ENCODE data around the gene LIMA1. TPM values are rescaled to one million over a fixed set of nuclear protein-coding genes. Genes with fewer than 3 reads are reported as not detected.
"Not testable (repeated sequence)": the region's sequence is repeated elsewhere in the genome, so short reads cannot be mapped to it uniquely, and the experiment has no call there.

The LIMA1 gene
- total RNA-seq: 10 to 100 TPM in 1 of 4 donors, 1 to 10 TPM in 3; 7.4 to 24.5 (median 8.8) TPM

GRCh38 chr12:50283229-50283923 lies at the start of gene LIMA1:
TSS of gene LIMA1 (minus strand) at chr12:50283520. CDS start at chr12:50248751, 34,769 bp downstream.
- Histone ChIP-seq H3K27me3 (no peaks in the 10 kb centered on the region), H3K4me3 (peak within 1 kb of the TSS; percentile 79 to 95 (median 87)), H3K36me3 (no peaks in the 10 kb centered on the region), H3K9me3 (no peaks in the 10 kb centered on the region), H3K27ac (peak within 1 kb of the TSS; percentile 80 to 94 (median 88)), H3K4me1 (peaks cover 29 to 33% of the 10 kb centered on the region in 2 donors)
- DNase-seq: peak; percentile 86 to 90
- ATAC-seq: peak; percentile 90 to 94
- TF ChIP-seq CTCF (IDR thresholded peaks at IDR 0.05 in 4 of 5, conservative IDR thresholded peaks at IDR 0.05 in 1 of 5) (peak in 4 of 5 experiments; percentile 54 to 72 (median 66)), POLR2A (IDR thresholded peaks at IDR 0.05) (peak; percentile 46 to 50)
- intact Hi-C loops (cut with DNase I; ENCODE audit: low total_unique reads): loop anchor here (1.0 to 5.0 kb wide), 2 partner anchors 61 to 119 kb away; partner anchors contain the start of gene LARP4
- in situ Hi-C loops (cut with MboI; ENCODE audit: low sequenced_read_pairs in 4 of 4): loop anchor here in 1 of 4 donors (10.0 kb wide), 1 partner anchor 69 kb away; no protein-coding TSS in a partner anchor

- DNase-seq (no peak), ATAC-seq (no peak)
- H3K4me1 ChIP-seq: no peaks in the 10 kb centered on the region
- H3K9me3 ChIP-seq: no peaks in the 10 kb centered on the region
- H3K27me3 ChIP-seq: no peaks in the 10 kb centered on the region
- in situ Hi-C loops (cut with MboI; ENCODE audit: low sequenced_read_pairs in 4 of 4): no loop called here
- TF ChIP-seq CTCF (IDR thresholded peaks at IDR 0.05 in 4 of 5, conservative IDR thresholded peaks at IDR 0.05 in 1 of 5) (no peak), POLR2A (IDR thresholded peaks at IDR 0.05) (no peak)
- H3K36me3 ChIP-seq: no peaks in the 10 kb centered on the region
- no peak overlapping the region for H3K27ac ChIP-seq
- no peak overlapping the region for H3K4me3 ChIP-seq
- intact Hi-C loops (cut with DNase I; ENCODE audit: low total_unique reads): no loop called here
Measured at GRCh38 chr12:50331745-50332144, 48.4 kb upstream of the LIMA1 start.

GRCh38 chr12:50328664-50329063 lies 45.3 kb upstream of the LIMA1 start:
- DNase-seq; H3K27me3 ChIP-seq; H3K9me3 ChIP-seq; intact Hi-C loops (cut with DNase I; ENCODE audit: low total_unique reads); H3K27ac ChIP-seq; H3K4me3 ChIP-seq; H3K4me1 ChIP-seq; H3K36me3 ChIP-seq; in situ Hi-C loops (cut with MboI; ENCODE audit: low sequenced_read_pairs in 4 of 4); ATAC-seq: not testable (repeated sequence)

GRCh38 chr12:50326590-50327284 lies 43.4 kb upstream of the LIMA1 start:
- in situ Hi-C loops (cut with MboI; ENCODE audit: low sequenced_read_pairs in 4 of 4): no loop called here
- no peak for ATAC-seq
- no peaks in the 10 kb centered on the region for H3K27me3 ChIP-seq
- H3K4me3 ChIP-seq: no peak overlapping the region
- H3K4me1 ChIP-seq: no peaks in the 10 kb centered on the region
- H3K27ac ChIP-seq: no peak overlapping the region
- H3K36me3 ChIP-seq: no peaks in the 10 kb centered on the region
- no peaks in the 10 kb centered on the region for H3K9me3 ChIP-seq
- intact Hi-C loops (cut with DNase I; ENCODE audit: low total_unique reads): no loop called here
- TF ChIP-seq CTCF (IDR thresholded peaks at IDR 0.05 in 4 of 5, conservative IDR thresholded peaks at IDR 0.05 in 1 of 5): no peak
- TF ChIP-seq POLR2A (IDR thresholded peaks at IDR 0.05): no peak
- no peak for DNase-seq

- Histone ChIP-seq H3K36me3 (no peaks in the 10 kb centered on the region), H3K27me3 (no peaks in the 10 kb centered on the region), H3K27ac (no peak overlapping the region), H3K9me3 (no peaks in the 10 kb centered on the region), H3K4me1 (no peaks in the 10 kb centered on the region), H3K4me3 (no peak overlapping the region)
- TF ChIP-seq CTCF (IDR thresholded peaks at IDR 0.05 in 4 of 5, conservative IDR thresholded peaks at IDR 0.05 in 1 of 5): no peak
- intact Hi-C loops (cut with DNase I; ENCODE audit: low total_unique reads): no loop called here
- DNase-seq: no peak
- in situ Hi-C loops (cut with MboI; ENCODE audit: low sequenced_read_pairs in 4 of 4): no loop called here
- no peak for ATAC-seq
Measured at GRCh38 chr12:50325890-50326391, 42.6 kb upstream of the LIMA1 start.

GRCh38 chr12:50324770-50325169 lies 41.5 kb upstream of the LIMA1 start:
- ATAC-seq; H3K4me3 ChIP-seq; H3K27ac ChIP-seq; DNase-seq; H3K9me3 ChIP-seq; H3K4me1 ChIP-seq; intact Hi-C loops (cut with DNase I; ENCODE audit: low total_unique reads); H3K27me3 ChIP-seq; H3K36me3 ChIP-seq: not testable (repeated sequence)
- in situ Hi-C loops (cut with MboI; ENCODE audit: low sequenced_read_pairs in 4 of 4): loop anchor here in 2 of 4 donors (25.0 kb wide), 1 partner anchor 237 kb away; the partner anchor contains the start of gene SMARCD1 (in 2 of the 2)

- H3K4me3 ChIP-seq; ATAC-seq; DNase-seq; H3K36me3 ChIP-seq; H3K27me3 ChIP-seq; intact Hi-C loops (cut with DNase I; ENCODE audit: low total_unique reads); H3K27ac ChIP-seq; H3K4me1 ChIP-seq; H3K9me3 ChIP-seq: not testable (repeated sequence)
- in situ Hi-C loops (cut with MboI; ENCODE audit: low sequenced_read_pairs in 4 of 4): loop anchor here in 2 of 4 donors (25.0 kb wide), 1 partner anchor 237 kb away; the partner anchor contains the start of gene SMARCD1 (in 2 of the 2)
Measured at GRCh38 chr12:50324077-50324476, 40.8 kb upstream of the LIMA1 start.

Data from gastrocnemius medialis (tissue), 4 donors.